GM12878 (cell line): Measurements from ENCODE around the gene LMO3. TPM values are rescaled to one million over a fixed set of nuclear protein-coding genes. Genes with fewer than 3 reads are reported as not detected.

Experiments used
- ATAC-seq: fragments of 200-7000 bp; cut with Tn5 transposase; 3 replicates; pipeline ENCODE4 v1.9.1; 2020; ENCODE audit warnings: mild to moderate bottlenecking, moderate library complexity
- BruUV-seq: library from RNA; stranded (reverse); fragments of 400-500 nt; replicated peaks from 2 replicates; lab custom pipeline; 2021; lab: Mats Ljungman, UMichigan
- CTCF ChIA-PET: fragments of 300-600 bp; sonication (Branson Sonifier 250); formaldehyde crosslinking; extraction: SDS; loops from one replicate; lab custom pipeline; 2021; ENCODE audit warnings: inconsistent platforms; lab: Yijun Ruan, JAX
- POLR2A ChIA-PET: fragments of 350-600 bp; formaldehyde crosslinking; extraction: SDS; loops from one replicate; lab custom pipeline; 2021; ENCODE audit warnings: inconsistent platforms; lab: Charles Lee
- RAD21 ChIA-PET: fragments of 300-600 bp; sonication (Branson Sonifier 250); formaldehyde crosslinking; loops from one replicate; lab custom pipeline; 2023; ENCODE audit warnings: antibody characterized with exemption; ENCODE audit not compliant: unreplicated experiment; lab: Charles Lee
- SMC1A ChIA-PET: fragments of 300-600 bp; sonication (Branson Sonifier 250); formaldehyde crosslinking; loops from one replicate; lab custom pipeline; 2023; ENCODE audit not compliant: unreplicated experiment, uncharacterized antibody; lab: Charles Lee
- DNase-seq: peaks from one replicate; pipeline ENCODE4 v3.0.0-alpha.2; 2011; ENCODE audit warnings: low read depth, low spot score
- FAIRE-seq: peaks from 3 replicates; lab custom pipeline; 2011; peaks lifted over from hg19 to GRCh38; lab: Jason Lieb, UNC
- H2AFZ ChIP-seq: 2 replicates; pipeline ENCODE4 v1.6.0; 2011; ENCODE audit warnings: low read depth, low read length, control low read depth; ENCODE audit not compliant: control insufficient read depth
- H3K27ac ChIP-seq: 2 replicates; pipeline ENCODE4 v1.5.1; 2011; ENCODE audit warnings: control low read depth; ENCODE audit not compliant: control insufficient read depth, insufficient read depth
- H3K27me3 ChIP-seq, 2 experiments: replicated peaks in 1 of 2; 2 replicates each; pipeline versions ENCODE4 v1.6.0 to v1.6.1; 2011; ENCODE audit warnings: low read length in 1 of 2; ENCODE audit not compliant: control insufficient read depth in 2 of 2, insufficient read depth in 2 of 2
- H3K36me3 ChIP-seq, 2 experiments: 2 replicates each; pipeline ENCODE4 v1.5.1; 2011; ENCODE audit warnings: low read length in 1 of 2; ENCODE audit not compliant: control insufficient read depth in 2 of 2, insufficient read depth in 2 of 2
- H3K4me1 ChIP-seq: 2 replicates; pipeline ENCODE4 v1.6.1; 2011; ENCODE audit warnings: mild to moderate bottlenecking, low read length, moderate library complexity, mixed read lengths; ENCODE audit not compliant: control insufficient read depth, insufficient read depth
- H3K4me2 ChIP-seq: 2 replicates; pipeline ENCODE4 v1.6.0; 2011; ENCODE audit warnings: control low read depth; ENCODE audit not compliant: control insufficient read depth, insufficient read depth
- H3K4me3 ChIP-seq: fragments of 200-600 bp; sonication (generic); 2 replicates; pipeline ENCODE4 v1.5.1; 2016
- H3K79me2 ChIP-seq: 2 replicates; pipeline ENCODE4 v1.6.0; 2011; ENCODE audit warnings: low read length; ENCODE audit not compliant: control insufficient read depth, insufficient read depth
- H3K9ac ChIP-seq: 2 replicates; pipeline ENCODE4 v1.8.0; 2011; ENCODE audit warnings: low read length, control low read depth, mixed read lengths; ENCODE audit not compliant: control insufficient read depth, insufficient read depth
- H3K9me3 ChIP-seq: replicated peaks from 3 replicates; pipeline ENCODE4 v1.5.1; 2011; ENCODE audit warnings: mild to moderate bottlenecking, low read length; ENCODE audit not compliant: control insufficient read depth, insufficient read depth
- H4K20me1 ChIP-seq: 2 replicates; pipeline ENCODE4 v1.6.0; 2011; ENCODE audit not compliant: control insufficient read depth, insufficient read depth
- ATF2 ChIP-seq: IDR thresholded peaks from 2 replicates; pipeline ENCODE4 v1.6.1; 2012; ENCODE audit warnings: low read length, inconsistent platforms
- BCL3 ChIP-seq: IDR thresholded peaks from 2 replicates; pipeline ENCODE4 v1.6.1; 2011; ENCODE audit warnings: borderline replicate concordance, low read depth, mild to moderate bottlenecking, moderate library complexity, low read length; ENCODE audit not compliant: insufficient read depth, poor library complexity, severe bottlenecking
- HSF1 ChIP-seq: fragments of 150-350 bp; IDR thresholded peaks from 2 replicates; pipeline ENCODE4 v1.6.1; 2014; ENCODE audit warnings: mild to moderate bottlenecking, low read depth, low read length
- MEF2B ChIP-seq: fragments of 450-650 bp; IDR thresholded peaks from 2 replicates; pipeline ENCODE4 v1.6.1; 2018; ENCODE audit warnings: mild to moderate bottlenecking, moderate library complexity; ENCODE audit not compliant: partially characterized antibody, poor library complexity, severe bottlenecking
- MTA3 ChIP-seq: IDR thresholded peaks from 2 replicates; pipeline ENCODE4 v1.6.1; 2012; ENCODE audit warnings: low read length, inconsistent platforms, borderline replicate concordance
- NR2F1 ChIP-seq: fragments of 450-650 bp; conservative IDR thresholded peaks from 2 replicates; pipeline ENCODE4 v1.6.1; 2017; ENCODE audit warnings: mild to moderate bottlenecking
- RFX5 ChIP-seq: IDR thresholded peaks from 2 replicates; pipeline ENCODE4 v1.6.1; 2011; ENCODE audit warnings: low read depth, low read length, improper control_type of control experiment
- STAT3 ChIP-seq: IDR thresholded peaks from 2 replicates; pipeline ENCODE4 v1.6.1; 2011; ENCODE audit warnings: low read depth, low read length, improper control_type of control experiment
- TCF12 ChIP-seq: IDR thresholded peaks from 2 replicates; pipeline ENCODE4 v1.6.1; 2011; ENCODE audit warnings: low read depth, mild to moderate bottlenecking, low read length
- WRNIP1 ChIP-seq: IDR thresholded peaks from 2 replicates; pipeline ENCODE4 v1.6.1; 2011; ENCODE audit warnings: low read depth, low read length, improper control_type of control experiment, borderline replicate concordance
- ZNF622 ChIP-seq: fragments of 450-650 bp; IDR thresholded peaks from 2 replicates; pipeline ENCODE4 v1.6.1; 2017; ENCODE audit warnings: mild to moderate bottlenecking, inconsistent platforms
- WGBS: methylation state at CpG from one replicate; pipeline ENCODE4 v1.1.6; 2016; ENCODE audit warnings: low lambda C conversion rate; ENCODE audit not compliant: insufficient replicate concordance, insufficient coverage; ENCODE audit errors: missing lambda C conversion rate; 5-methylcytosine and 5-hydroxymethylcytosine counted together
- in situ Hi-C: fragments of 300-500 bp; cut with MboI; formaldehyde crosslinking; loops from 9 replicates; pipeline ENCODE4 v1.14.3; 2018; ENCODE audit warnings: mixed read lengths
- intact Hi-C: fragments of 100-400 bp; cut with micrococcal nuclease; formaldehyde crosslinking; loops from one replicate; pipeline ENCODE4 v1.14.2; 2022; ENCODE audit not compliant: unreplicated experiment
- polyA plus RNA-seq, 11 experiments: library from polyadenylated mRNA; depleted of rRNA in 4 of 11; unstranded in 6 of 11; stranded (reverse) in 5 of 11; fragments of >200 nt; fragmentation: Nextera tagmentation in 4 of 11; fragmentation: Illumina TruSeq in 1 of 11; extraction: Ambion mirVana in 4 of 11; extraction: Trizol in 1 of 11; gene quantifications; 1 replicate in 1 of 11; 2 replicates in 10 of 11; pipeline versions ENCODE4 v1.2.1 to v1.2.3, GENCODE V29; 2011 to 2016; ENCODE audit warnings: inconsistent platforms in 2 of 11, missing spikeins in 2 of 11, low read depth in 1 of 11
- total RNA-seq, 4 experiments: library from RNA; depleted of rRNA in 3 of 4; stranded (reverse); fragments of >200 nt in 3 of 4; fragmentation: Illumina TruSeq in 1 of 4; extraction: Trizol in 1 of 4; gene quantifications; 2 replicates each; pipeline versions ENCODE4 v1.2.1 to v1.2.3, GENCODE V29; 2013 to 2021
- TF ChIP-seq, protein P1 (sequence below): fragments of 450-650 bp; IDR thresholded peaks from 2 replicates; pipeline ENCODE4 v1.6.1; 2017; ENCODE audit warnings: borderline replicate concordance
- TF ChIP-seq, protein P2 (sequence below): fragments of 450-650 bp; IDR thresholded peaks from 2 replicates; pipeline ENCODE4 v1.6.1; 2016; ENCODE audit warnings: mild to moderate bottlenecking, moderate library complexity, borderline replicate concordance

Gene LMO3
- total and polyA plus RNA-seq, 10 of the 15 experiments (the other 5 are each of a cell fraction or from before 2014, with no cell fraction given) = 1.6 to 13.5 (median 1.9) TPM

DNA sequence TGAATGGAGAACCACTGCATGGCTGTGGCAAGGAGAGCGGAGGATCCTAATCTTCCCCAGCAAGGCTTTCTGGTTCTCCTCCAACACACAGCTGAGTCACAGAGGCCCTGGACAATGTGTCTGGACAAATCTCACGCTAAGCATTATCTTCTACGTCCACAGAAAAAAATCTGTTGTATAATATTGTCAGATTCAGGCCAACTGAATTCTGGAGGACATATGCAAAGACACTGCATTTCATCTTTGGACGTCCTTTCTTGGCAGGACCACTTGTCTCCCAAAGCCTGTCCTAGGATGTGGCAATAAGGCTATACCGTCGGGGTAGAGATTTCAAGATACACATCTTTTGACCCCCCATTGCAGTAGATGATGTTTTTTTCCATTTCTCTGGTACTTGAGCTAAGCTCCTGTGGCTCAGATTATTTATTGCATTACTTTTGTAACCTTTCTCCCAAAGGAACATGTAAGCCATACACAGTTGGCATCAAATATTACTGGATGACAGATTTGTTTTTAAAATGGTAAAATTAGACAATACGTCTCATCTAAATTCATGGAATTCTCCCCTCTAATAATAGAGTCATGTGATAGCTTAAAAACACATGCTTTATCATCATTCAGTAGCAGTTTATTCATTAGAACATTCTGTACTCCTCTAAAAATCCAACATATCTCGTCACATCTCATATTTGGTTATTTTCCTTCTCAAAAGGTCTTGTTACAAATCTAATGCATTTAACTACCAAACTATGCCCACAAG, 19.4 kb downstream of the LMO3 start:
- ChIA-PET SMC1A (interaction anchor here (1.0 to 5.8 kb wide), 3 partner anchors 11 to 28 kb away, joined by 3 to 64 read pairs (median 7); no protein-coding TSS in a partner anchor), POLR2A (no interaction called here), RAD21 (interaction anchor here (0.7 to 1.2 kb wide), 4 partner anchors 9 to 21 kb away, joined by 3 to 4 read pairs (median 3); partner anchors contain the start of gene LMO3), CTCF (interaction anchor here (1.2 kb wide), 1 partner anchor 139 kb away, joined by 3 read pairs; no protein-coding TSS in a partner anchor)
- Histone ChIP-seq H3K9ac (no peak overlapping the region), H3K27ac (no peak overlapping the region), H3K4me1 (no peaks in the 10 kb centered on the region), H2AFZ (no peak overlapping the region), H3K4me3 (no peak overlapping the region), H3K79me2 (no peaks in the 10 kb centered on the region), H3K9me3 (no peaks in the 10 kb centered on the region), H3K4me2 (no peak overlapping the region), H4K20me1 (no peaks in the 10 kb centered on the region), H3K27me3 (no peaks in the 10 kb centered on the region), H3K36me3 (no peaks in the 10 kb centered on the region)
- intact Hi-C loops (no loop called here), in situ Hi-C loops (no loop called here)
- FAIRE-seq = no peak
- DNase-seq = no peak
- no peak for ATAC-seq
- WGBS = 41% methylated on average over 8 of the region's 8 CpGs
- no TSS peak for BruUV-seq
- no peak for TF ChIP-seq MTA3
- no peak for TF ChIP-seq ZNF622
- TF ChIP-seq RFX5 = no peak
- TF ChIP-seq NR2F1 = no peak
- TF ChIP-seq, protein P1, sequence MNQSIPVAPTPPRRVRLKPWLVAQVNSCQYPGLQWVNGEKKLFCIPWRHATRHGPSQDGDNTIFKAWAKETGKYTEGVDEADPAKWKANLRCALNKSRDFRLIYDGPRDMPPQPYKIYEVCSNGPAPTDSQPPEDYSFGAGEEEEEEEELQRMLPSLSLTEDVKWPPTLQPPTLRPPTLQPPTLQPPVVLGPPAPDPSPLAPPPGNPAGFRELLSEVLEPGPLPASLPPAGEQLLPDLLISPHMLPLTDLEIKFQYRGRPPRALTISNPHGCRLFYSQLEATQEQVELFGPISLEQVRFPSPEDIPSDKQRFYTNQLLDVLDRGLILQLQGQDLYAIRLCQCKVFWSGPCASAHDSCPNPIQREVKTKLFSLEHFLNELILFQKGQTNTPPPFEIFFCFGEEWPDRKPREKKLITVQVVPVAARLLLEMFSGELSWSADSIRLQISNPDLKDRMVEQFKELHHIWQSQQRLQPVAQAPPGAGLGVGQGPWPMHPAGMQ = no peak
- TF ChIP-seq, protein P2, sequence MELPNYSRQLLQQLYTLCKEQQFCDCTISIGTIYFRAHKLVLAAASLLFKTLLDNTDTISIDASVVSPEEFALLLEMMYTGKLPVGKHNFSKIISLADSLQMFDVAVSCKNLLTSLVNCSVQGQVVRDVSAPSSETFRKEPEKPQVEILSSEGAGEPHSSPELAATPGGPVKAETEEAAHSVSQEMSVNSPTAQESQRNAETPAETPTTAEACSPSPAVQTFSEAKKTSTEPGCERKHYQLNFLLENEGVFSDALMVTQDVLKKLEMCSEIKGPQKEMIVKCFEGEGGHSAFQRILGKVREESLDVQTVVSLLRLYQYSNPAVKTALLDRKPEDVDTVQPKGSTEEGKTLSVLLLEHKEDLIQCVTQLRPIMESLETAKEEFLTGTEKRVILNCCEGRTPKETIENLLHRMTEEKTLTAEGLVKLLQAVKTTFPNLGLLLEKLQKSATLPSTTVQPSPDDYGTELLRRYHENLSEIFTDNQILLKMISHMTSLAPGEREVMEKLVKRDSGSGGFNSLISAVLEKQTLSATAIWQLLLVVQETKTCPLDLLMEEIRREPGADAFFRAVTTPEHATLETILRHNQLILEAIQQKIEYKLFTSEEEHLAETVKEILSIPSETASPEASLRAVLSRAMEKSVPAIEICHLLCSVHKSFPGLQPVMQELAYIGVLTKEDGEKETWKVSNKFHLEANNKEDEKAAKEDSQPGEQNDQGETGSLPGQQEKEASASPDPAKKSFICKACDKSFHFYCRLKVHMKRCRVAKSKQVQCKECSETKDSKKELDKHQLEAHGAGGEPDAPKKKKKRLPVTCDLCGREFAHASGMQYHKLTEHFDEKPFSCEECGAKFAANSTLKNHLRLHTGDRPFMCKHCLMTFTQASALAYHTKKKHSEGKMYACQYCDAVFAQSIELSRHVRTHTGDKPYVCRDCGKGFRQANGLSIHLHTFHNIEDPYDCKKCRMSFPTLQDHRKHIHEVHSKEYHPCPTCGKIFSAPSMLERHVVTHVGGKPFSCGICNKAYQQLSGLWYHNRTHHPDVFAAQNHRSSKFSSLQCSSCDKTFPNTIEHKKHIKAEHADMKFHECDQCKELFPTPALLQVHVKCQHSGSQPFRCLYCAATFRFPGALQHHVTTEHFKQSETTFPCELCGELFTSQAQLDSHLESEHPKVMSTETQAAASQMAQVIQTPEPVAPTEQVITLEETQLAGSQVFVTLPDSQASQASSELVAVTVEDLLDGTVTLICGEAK = no peak
- no peak for TF ChIP-seq HSF1
- no peak for TF ChIP-seq TCF12
- TF ChIP-seq MEF2B = no peak
- TF ChIP-seq ATF2 = no peak
- TF ChIP-seq WRNIP1 = no peak
- no peak for TF ChIP-seq STAT3
- TF ChIP-seq BCL3 = no peak
